Fibroblast of lung (primary cell): ENCODE data around the gene CCDC122.

ENCODE experiments used
- EZH2 ChIP-seq: IDR thresholded peaks from 2 replicates; pipeline ENCODE4 v1.5.1; 2012; ENCODE audit warnings: low read length, control low read depth, mild to moderate bottlenecking; ENCODE audit errors: missing control alignments
- TF ChIP-seq, protein P1 (sequence below), 2 donors: IDR thresholded peaks in 1 of 2; conservative IDR thresholded peaks in 1 of 2; 1 replicate in 1 of 2; 2 replicates in 1 of 2; pipeline ENCODE4 v1.5.1; 2011 to 2012; ENCODE audit warnings: low read length in 2 of 2, control low read depth in 1 of 2, inconsistent platforms in 1 of 2, low read depth in 1 of 2, mild to moderate bottlenecking in 1 of 2

DNA sequence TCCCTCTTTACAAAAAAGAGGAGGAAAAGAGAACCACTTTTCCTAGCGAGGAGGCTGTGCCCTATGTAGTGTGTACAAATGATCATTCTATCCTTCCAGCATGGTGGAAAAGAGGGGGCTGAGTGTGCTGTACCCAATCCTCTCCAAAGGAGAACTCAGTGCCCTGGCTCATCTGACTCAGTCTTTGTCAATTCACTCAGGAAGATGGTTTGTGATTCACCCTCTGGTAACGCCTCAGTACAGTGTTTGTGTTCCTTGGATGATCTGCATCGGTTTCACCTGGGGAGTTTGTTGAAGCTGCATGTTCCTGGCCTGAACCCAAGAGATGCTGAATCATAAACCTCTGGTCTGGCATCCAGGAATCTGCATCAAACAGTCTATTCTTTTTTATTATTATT lies 74.5 kb downstream of the CCDC122 start:
- TF ChIP-seq, protein P1, sequence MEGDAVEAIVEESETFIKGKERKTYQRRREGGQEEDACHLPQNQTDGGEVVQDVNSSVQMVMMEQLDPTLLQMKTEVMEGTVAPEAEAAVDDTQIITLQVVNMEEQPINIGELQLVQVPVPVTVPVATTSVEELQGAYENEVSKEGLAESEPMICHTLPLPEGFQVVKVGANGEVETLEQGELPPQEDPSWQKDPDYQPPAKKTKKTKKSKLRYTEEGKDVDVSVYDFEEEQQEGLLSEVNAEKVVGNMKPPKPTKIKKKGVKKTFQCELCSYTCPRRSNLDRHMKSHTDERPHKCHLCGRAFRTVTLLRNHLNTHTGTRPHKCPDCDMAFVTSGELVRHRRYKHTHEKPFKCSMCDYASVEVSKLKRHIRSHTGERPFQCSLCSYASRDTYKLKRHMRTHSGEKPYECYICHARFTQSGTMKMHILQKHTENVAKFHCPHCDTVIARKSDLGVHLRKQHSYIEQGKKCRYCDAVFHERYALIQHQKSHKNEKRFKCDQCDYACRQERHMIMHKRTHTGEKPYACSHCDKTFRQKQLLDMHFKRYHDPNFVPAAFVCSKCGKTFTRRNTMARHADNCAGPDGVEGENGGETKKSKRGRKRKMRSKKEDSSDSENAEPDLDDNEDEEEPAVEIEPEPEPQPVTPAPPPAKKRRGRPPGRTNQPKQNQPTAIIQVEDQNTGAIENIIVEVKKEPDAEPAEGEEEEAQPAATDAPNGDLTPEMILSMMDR (conservative IDR thresholded peaks at IDR 0.05 in 1 of 2, IDR thresholded peaks at IDR 0.05 in 1 of 2; ENCODE audit: low read depth in 1 of 2, low read length in 2 of 2) = no peak
- no peak for TF ChIP-seq EZH2
